Measurements from ENCODE around the gene ZMAT5. TPM values are rescaled to one million over a fixed set of nuclear protein-coding genes. Genes with fewer than 3 reads are reported as not detected.

Gene ZMAT5
- total RNA-seq, 1 donor from 2014 or later: 24.4 TPM

DNA sequence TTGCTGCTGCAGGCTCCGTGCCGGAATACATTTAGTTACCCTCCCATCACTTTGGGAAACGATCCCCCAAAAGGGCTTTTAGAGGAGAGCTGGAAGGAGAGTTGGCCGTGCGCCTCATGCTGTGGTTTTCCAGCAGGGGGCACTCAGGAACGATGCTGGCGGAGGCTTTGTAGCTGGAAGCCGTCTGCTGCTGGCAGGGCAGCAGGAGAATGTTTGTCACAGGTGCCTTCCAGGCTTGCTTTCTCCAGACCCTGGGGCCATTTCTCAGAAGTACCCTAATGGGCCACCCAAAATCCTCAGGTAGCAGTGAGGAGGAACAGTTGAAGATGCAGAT is 77.0 kb downstream of the ZMAT5 start:
- Mint-ChIP-seq H3K27ac (ENCODE audit: unreplicated experiment) (no peak overlapping the region), H3K4me1 (ENCODE audit: low read depth, unreplicated experiment) (peaks cover 26% of the 10 kb centered on the region), H3K27me3 (ENCODE audit: low read depth, unreplicated experiment) (no peaks in the 10 kb centered on the region), H3K36me3 (ENCODE audit: low read depth, unreplicated experiment) (peaks cover 26% of the 10 kb centered on the region), H3K4me3 (ENCODE audit: unreplicated experiment) (no peak overlapping the region), H3K9me3 (ENCODE audit: unreplicated experiment) (no peaks in the 10 kb centered on the region)
- no peak overlapping the region for H3K4me3 ChIP-seq (ENCODE audit: insufficient read depth, low read depth, low read length)
- H4K20me1 ChIP-seq (ENCODE audit: insufficient read depth, low read length): peaks cover 74% of the 10 kb centered on the region
- H3K4me1 ChIP-seq (ENCODE audit: insufficient read depth, low read length): peaks cover 9% of the 10 kb centered on the region
- H3K4me2 ChIP-seq (ENCODE audit: low read length): no peak overlapping the region
- no peaks in the 10 kb centered on the region for H3K9me3 ChIP-seq (ENCODE audit: insufficient read depth, low read depth, low read length)
- FAIRE-seq: no peak
- H3K27ac ChIP-seq (ENCODE audit: low read depth, low read length): no peak overlapping the region
- H3K27me3 ChIP-seq (ENCODE audit: insufficient read depth, low read length): no peaks in the 10 kb centered on the region
- peaks cover 6% of the 10 kb centered on the region for H3K79me2 ChIP-seq (ENCODE audit: insufficient read depth, low read length)
- no peak overlapping the region for H2AFZ ChIP-seq (ENCODE audit: low read depth, low read length)
- TF ChIP-seq EZH2 (IDR thresholded peaks at IDR 0.05; ENCODE audit: insufficient read depth, low read length): no peak
- TF ChIP-seq CTCF (IDR thresholded peaks at IDR 0.05; ENCODE audit: insufficient read depth, low read depth, low read length): peak; percentile 70
- DNase-seq (ENCODE audit: low read depth): peak; percentile 30
- H3K9ac ChIP-seq (ENCODE audit: low read length): no peak overlapping the region
- H3K36me3 ChIP-seq (ENCODE audit: insufficient read depth, low read length): peaks cover 25% of the 10 kb centered on the region

GRCh38 chr22:29689206-29689879 is 77.5 kb downstream of the ZMAT5 start:
- H4K20me1 ChIP-seq (ENCODE audit: insufficient read depth, low read length): peaks cover 72% of the 10 kb centered on the region
- no peak for TF ChIP-seq EZH2 (IDR thresholded peaks at IDR 0.05; ENCODE audit: insufficient read depth, low read length)
- TF ChIP-seq CTCF (IDR thresholded peaks at IDR 0.05; ENCODE audit: insufficient read depth, low read depth, low read length): no peak
- peaks cover 9% of the 10 kb centered on the region for H3K4me1 ChIP-seq (ENCODE audit: insufficient read depth, low read length)
- Mint-ChIP-seq H3K27ac (ENCODE audit: unreplicated experiment) (peak overlapping the region; percentile 83), H3K4me3 (ENCODE audit: unreplicated experiment) (no peak overlapping the region), H3K9me3 (ENCODE audit: unreplicated experiment) (no peaks in the 10 kb centered on the region), H3K27me3 (ENCODE audit: low read depth, unreplicated experiment) (no peaks in the 10 kb centered on the region), H3K36me3 (ENCODE audit: low read depth, unreplicated experiment) (peaks cover 21% of the 10 kb centered on the region), H3K4me1 (ENCODE audit: low read depth, unreplicated experiment) (peaks cover 26% of the 10 kb centered on the region)
- no peaks in the 10 kb centered on the region for H3K27me3 ChIP-seq (ENCODE audit: insufficient read depth, low read length)
- no peak overlapping the region for H3K4me3 ChIP-seq (ENCODE audit: insufficient read depth, low read depth, low read length)
- DNase-seq (ENCODE audit: low read depth): no peak
- H3K9me3 ChIP-seq (ENCODE audit: insufficient read depth, low read depth, low read length): no peaks in the 10 kb centered on the region
- H3K4me2 ChIP-seq (ENCODE audit: low read length): peak overlapping the region; percentile 5
- H3K27ac ChIP-seq (ENCODE audit: low read depth, low read length): no peak overlapping the region
- H2AFZ ChIP-seq (ENCODE audit: low read depth, low read length): no peak overlapping the region
- no peak for FAIRE-seq
- no peak overlapping the region for H3K9ac ChIP-seq (ENCODE audit: low read length)
- peaks cover 10% of the 10 kb centered on the region for H3K79me2 ChIP-seq (ENCODE audit: insufficient read depth, low read length)
- H3K36me3 ChIP-seq (ENCODE audit: insufficient read depth, low read length): peaks cover 25% of the 10 kb centered on the region

- Histone ChIP-seq H2AFZ (ENCODE audit: low read depth, low read length) (no peak overlapping the region), H4K20me1 (ENCODE audit: insufficient read depth, low read length) (peaks cover 28% of the 10 kb centered on the region), H3K27ac (ENCODE audit: low read depth, low read length) (no peak overlapping the region), H3K27me3 (ENCODE audit: insufficient read depth, low read length) (no peaks in the 10 kb centered on the region), H3K36me3 (ENCODE audit: insufficient read depth, low read length) (peaks cover 56% of the 10 kb centered on the region), H3K79me2 (ENCODE audit: insufficient read depth, low read length) (peaks cover 6% of the 10 kb centered on the region), H3K4me1 (ENCODE audit: insufficient read depth, low read length) (no peaks in the 10 kb centered on the region), H3K9me3 (ENCODE audit: insufficient read depth, low read depth, low read length) (no peaks in the 10 kb centered on the region), H3K9ac (ENCODE audit: low read length) (no peak overlapping the region), H3K4me2 (ENCODE audit: low read length) (no peak overlapping the region), H3K4me3 (ENCODE audit: insufficient read depth, low read depth, low read length) (no peak overlapping the region)
- peaks cover 9% of the 10 kb centered on the region for H3K4me1 Mint-ChIP-seq (ENCODE audit: low read depth, unreplicated experiment)
- peaks cover 12% of the 10 kb centered on the region for H3K36me3 Mint-ChIP-seq (ENCODE audit: low read depth, unreplicated experiment)
- no peaks in the 10 kb centered on the region for H3K9me3 Mint-ChIP-seq (ENCODE audit: unreplicated experiment)
- FAIRE-seq: no peak
- H3K27ac Mint-ChIP-seq (ENCODE audit: unreplicated experiment): no peak overlapping the region
- H3K4me3 Mint-ChIP-seq (ENCODE audit: unreplicated experiment): no peak overlapping the region
- TF ChIP-seq EZH2 (IDR thresholded peaks at IDR 0.05; ENCODE audit: insufficient read depth, low read length): no peak
- no peak for TF ChIP-seq CTCF (IDR thresholded peaks at IDR 0.05; ENCODE audit: insufficient read depth, low read depth, low read length)
- no peaks in the 10 kb centered on the region for H3K27me3 Mint-ChIP-seq (ENCODE audit: low read depth, unreplicated experiment)
- no peak for DNase-seq (ENCODE audit: low read depth)
Measured at GRCh38 chr22:29684244-29684643, 82.6 kb downstream of the ZMAT5 start.

All from astrocyte (in vitro differentiated cells and primary cell).